PC-9 (cell line): Measurements from ENCODE around the gene PRRC2B.

Source experiments
- CTCF ChIP-seq: fragments of 200-600 bp; sonication (generic); conservative IDR thresholded peaks from 2 replicates; pipeline ENCODE4 v1.6.1; 2017; ENCODE audit warnings: mixed run types, antibody characterized with exemption, mild to moderate bottlenecking, moderate library complexity
- EZH2 ChIP-seq: fragments of 200-600 bp; sonication (generic); IDR thresholded peaks from 2 replicates; pipeline ENCODE4 v1.8.0; 2017; ENCODE audit warnings: antibody characterized with exemption, low read depth

- no peak for TF ChIP-seq CTCF
- TF ChIP-seq EZH2: no peak
These were observed 76.1 kb downstream of the PRRC2B start for GRCh38 chr9:131469951-131470350.
